NT2/D1 (cell line): ENCODE measurements around the gene BPIFB2.

ENCODE experiments used
- SUZ12 ChIP-seq: IDR thresholded peaks from 2 replicates; pipeline ENCODE4 v1.6.1; 2011; ENCODE audit not compliant: insufficient read length, insufficient read depth; ENCODE audit errors: extremely low read depth
- YY1 ChIP-seq: IDR thresholded peaks from 2 replicates; pipeline ENCODE4 v1.6.1; 2011; ENCODE audit not compliant: insufficient read length, insufficient read depth
- ZNF274 ChIP-seq: IDR thresholded peaks from 2 replicates; pipeline ENCODE4 v1.6.1; 2011; ENCODE audit warnings: mild to moderate bottlenecking, low read depth, low read length

- TF ChIP-seq SUZ12 (no peak), YY1 (no peak), ZNF274 (no peak)
These were observed 48.9 kb upstream of the BPIFB2 start for GRCh38 chr20:32958574-32958973.
